ENCODE measurements around the gene NCR2. TPM values are rescaled to one million over a fixed set of nuclear protein-coding genes. Genes with fewer than 3 reads are reported as not detected.

NCR2 gene
- total and polyA plus RNA-seq, 2 donors (not counting 1 experiment from before 2014, with no cell fraction given): not detected

- DNase-seq (no peak), ATAC-seq (ENCODE audit: low read depth) (no peak)
- Histone ChIP-seq H3K9me3 (ENCODE audit: control extremely low read depth in 1 of 3, control insufficient read depth in 2 of 3, insufficient read depth in 1 of 3, low read length in 2 of 3) (peaks cover 5 to 32% (median 26%) of the 10 kb centered on the region in 3 donors), H2AFZ (ENCODE audit: insufficient read depth, low read depth, low read length, poor library complexity, severe bottlenecking) (no peak overlapping the region), H3K79me2 (ENCODE audit: control insufficient read depth, insufficient read depth, low read length) (no peaks in the 10 kb centered on the region), H3K4me2 (replicated peaks; ENCODE audit: low read depth, low read length, poor library complexity, severe bottlenecking) (no peak overlapping the region), H4K20me1 (ENCODE audit: control insufficient read depth, insufficient read depth, low read length, poor library complexity, severe bottlenecking) (no peaks in the 10 kb centered on the region), H3K36me3 (replicated peaks in 1 of 2; ENCODE audit: control extremely low read depth in 1 of 2, control insufficient read depth in 1 of 2, extremely low read depth in 1 of 2, insufficient read depth in 2 of 2, low read length in 1 of 2) (no peaks in the 10 kb centered on the region), H3K4me3 (ENCODE audit: control extremely low read depth in 1 of 5, extremely low read depth in 1 of 5, insufficient read depth in 1 of 5, low read depth in 2 of 5, low read length in 4 of 5) (no peak overlapping the region), H3K27ac (ENCODE audit: low read length in 2 of 2) (no peak overlapping the region), H3K27me3 (replicated peaks in 1 of 4; ENCODE audit: control extremely low read depth in 1 of 4, control insufficient read depth in 3 of 4, insufficient read depth in 4 of 4, low read length in 3 of 4) (peaks cover 0 to 17% (median 3%) of the 10 kb centered on the region in 4 experiments), H3K9ac (ENCODE audit: low read length) (no peak overlapping the region), H3K4me1 (ENCODE audit: control insufficient read depth in 2 of 2, insufficient read depth in 2 of 2, low read length in 2 of 2) (no peaks in the 10 kb centered on the region)
- ChIA-PET CTCF (no interaction called here), POLR2A (no interaction called here)
- WGBS (ENCODE audit: insufficient coverage): 85% methylated on average over 4 of the region's 4 CpGs
- intact Hi-C loops (cut with micrococcal nuclease): no loop called here
- Mint-ChIP-seq H3K27ac (no peak overlapping the region), H3K27me3 (peaks cover 38% of the 10 kb centered on the region), H3K4me3 (no peak overlapping the region), H3K9me3 (ENCODE audit: insufficient read depth) (peaks cover 9% of the 10 kb centered on the region), H3K4me1 (no peaks in the 10 kb centered on the region)
- TF ChIP-seq CTCF (IDR thresholded peaks at IDR 0.05) (no peak), EZH2 (IDR thresholded peaks at IDR 0.05; ENCODE audit: borderline replicate concordance, insufficient read depth, low read depth, low read length, poor library complexity, severe bottlenecking) (no peak)
Observed at GRCh38 chr6:41359617-41360313, 24.4 kb downstream of the NCR2 start.

GRCh38 chr6:41360314-41360685, 24.9 kb downstream of the NCR2 start:
- intact Hi-C loops (cut with micrococcal nuclease): no loop called here
- POLR2A ChIA-PET: no interaction called here

More at GRCh38 chr6:41360314-41360685, 24.9 kb downstream of the NCR2 start:
- ATAC-seq (ENCODE audit: low read depth): no peak
- Mint-ChIP-seq H3K9me3 (ENCODE audit: insufficient read depth) (peaks cover 9% of the 10 kb centered on the region), H3K27me3 (peaks cover 41% of the 10 kb centered on the region), H3K27ac (no peak overlapping the region), H3K4me1 (no peaks in the 10 kb centered on the region), H3K4me3 (no peak overlapping the region)
- H3K4me2 ChIP-seq (replicated peaks; ENCODE audit: low read depth, low read length, poor library complexity, severe bottlenecking): no peak overlapping the region
- no peak for DNase-seq
- H3K27ac ChIP-seq (ENCODE audit: low read length in 2 of 2): no peak overlapping the region
- H3K9ac ChIP-seq (ENCODE audit: low read length): no peak overlapping the region
- H3K4me3 ChIP-seq (ENCODE audit: control extremely low read depth in 1 of 5, extremely low read depth in 1 of 5, insufficient read depth in 1 of 5, low read depth in 2 of 5, low read length in 4 of 5): no peak overlapping the region
- no peak overlapping the region for H2AFZ ChIP-seq (ENCODE audit: insufficient read depth, low read depth, low read length, poor library complexity, severe bottlenecking)
- no peaks in the 10 kb centered on the region for H3K4me1 ChIP-seq (ENCODE audit: control insufficient read depth in 2 of 2, insufficient read depth in 2 of 2, low read length in 2 of 2)
- no peaks in the 10 kb centered on the region for H3K36me3 ChIP-seq (replicated peaks in 1 of 2; ENCODE audit: control extremely low read depth in 1 of 2, control insufficient read depth in 1 of 2, extremely low read depth in 1 of 2, insufficient read depth in 2 of 2, low read length in 1 of 2)
- CTCF ChIA-PET: no interaction called here
- 82% methylated on average over 2 of the region's 2 CpGs for WGBS (ENCODE audit: insufficient coverage)
- TF ChIP-seq CTCF (IDR thresholded peaks at IDR 0.05): no peak
- H3K79me2 ChIP-seq (ENCODE audit: control insufficient read depth, insufficient read depth, low read length): no peaks in the 10 kb centered on the region
- no peaks in the 10 kb centered on the region for H4K20me1 ChIP-seq (ENCODE audit: control insufficient read depth, insufficient read depth, low read length, poor library complexity, severe bottlenecking)
- peaks cover 5 to 32% (median 26%) of the 10 kb centered on the region in 3 donors for H3K9me3 ChIP-seq (ENCODE audit: control extremely low read depth in 1 of 3, control insufficient read depth in 2 of 3, insufficient read depth in 1 of 3, low read length in 2 of 3)
- peaks cover 0 to 17% (median 3%) of the 10 kb centered on the region in 4 experiments for H3K27me3 ChIP-seq (replicated peaks in 1 of 4; ENCODE audit: control extremely low read depth in 1 of 4, control insufficient read depth in 3 of 4, insufficient read depth in 4 of 4, low read length in 3 of 4)

All from B cell (primary cell).